HCT116 (cell line): Measurements from ENCODE around the gene FNDC3B. TPM values are rescaled to one million over a fixed set of nuclear protein-coding genes. Genes with fewer than 3 reads are reported as not detected.

Source experiments
- ATAC-seq: fragments of 200-7000 bp; cut with Tn5 transposase; 2 replicates; pipeline ENCODE4 v1.9.1; 2020; ENCODE audit warnings: mild to moderate bottlenecking, moderate library complexity
- BruUV-seq: library from RNA; stranded (reverse); fragments of 400-500 nt; replicated peaks from 2 replicates; lab custom pipeline; 2021; lab: Mats Ljungman, UMichigan
- CTCF ChIA-PET: fragments of 300-600 bp; sonication (Branson Sonifier 250); formaldehyde crosslinking; loops from one replicate; lab custom pipeline; 2021; ENCODE audit warnings: antibody characterized with exemption; lab: Charles Lee
- POLR2A ChIA-PET: fragments of 300-600, 350-600 bp; sonication (Branson Sonifier 250); formaldehyde crosslinking; loops from one replicate; lab custom pipeline; 2021; ENCODE audit warnings: antibody characterized with exemption; lab: Charles Lee
- RAD21 ChIA-PET, 2 experiments: fragments of 300-600 bp; sonication (Branson Sonifier 250); formaldehyde crosslinking; loops; one replicate each; lab custom pipeline; 2023; ENCODE audit warnings: low total read pairs in 2 of 2; ENCODE audit not compliant: uncharacterized antibody in 2 of 2, unreplicated experiment in 2 of 2, low non-redundant PET in 1 of 2; lab: Charles Lee
- DNase-seq: peaks from one replicate; pipeline ENCODE4 v3.0.0-alpha.2; 2010; ENCODE audit warnings: low read depth, low spot score
- H2AFZ ChIP-seq: fragments of 200-600 bp; shearing (Covaris generic), sonication (generic); 2 replicates; pipeline ENCODE4 v1.6.1; 2017; ENCODE audit warnings: low read depth, mixed run types, mixed read lengths, antibody characterized with exemption, low read length; ENCODE audit not compliant: poor library complexity, severe bottlenecking
- H3K27ac ChIP-seq: 2 replicates; pipeline ENCODE4 v1.5.1; 2012; ENCODE audit warnings: low read depth, low read length
- H3K27me3 ChIP-seq: fragments of 200-600 bp; sonication (generic); 2 replicates; pipeline ENCODE4 v1.6.1; 2016; ENCODE audit warnings: mixed run types, low read length, mixed read lengths; ENCODE audit not compliant: insufficient read depth
- H3K36me3 ChIP-seq, 2 experiments: fragments of 200-500 bp in 1 of 2; fragments of 200-600 bp in 1 of 2; sonication (Bioruptor generic) in 1 of 2; sonication (generic) in 1 of 2; 2 replicates each; pipeline versions ENCODE4 v1.5.1 to v1.6.1; 2014 to 2016; ENCODE audit warnings: low read length in 2 of 2, inconsistent platforms in 1 of 2, mixed read lengths in 1 of 2, mixed run types in 1 of 2; ENCODE audit not compliant: insufficient read depth in 2 of 2, control insufficient read depth in 1 of 2
- H3K4me1 ChIP-seq, 2 experiments: fragments of 200-600 bp in 1 of 2; sonication (generic) in 1 of 2; 2 replicates each; pipeline versions ENCODE4 v1.5.1 to v1.6.1; 2012 to 2017; ENCODE audit warnings: low read length in 2 of 2, inconsistent platforms in 1 of 2, mild to moderate bottlenecking in 1 of 2, mixed read lengths in 1 of 2, mixed run types in 1 of 2, moderate library complexity in 1 of 2; ENCODE audit not compliant: insufficient read depth in 2 of 2, control insufficient read depth in 1 of 2
- H3K4me2 ChIP-seq: fragments of 200-600 bp; sonication (generic); 2 replicates; pipeline ENCODE4 v1.6.1; 2017; ENCODE audit warnings: mixed run types, low read length, mixed read lengths
- H3K4me3 ChIP-seq, 2 experiments: fragments of 200-600 bp in 1 of 2; sonication (generic) in 1 of 2; replicated peaks in 1 of 2; 2 replicates each; pipeline ENCODE4 v1.5.1; 2011 to 2016; ENCODE audit warnings: low read length in 2 of 2, control low read depth in 1 of 2, low read depth in 1 of 2, mild to moderate bottlenecking in 1 of 2, mixed read lengths in 1 of 2, mixed run types in 1 of 2
- H3K79me2 ChIP-seq: fragments of 200-600 bp; sonication (generic); 2 replicates; pipeline ENCODE4 v1.6.1; 2017; ENCODE audit warnings: mild to moderate bottlenecking, mixed run types, low read length, moderate library complexity, mixed read lengths; ENCODE audit not compliant: insufficient read depth
- H3K9ac ChIP-seq: fragments of 200-600 bp; sonication (generic); 2 replicates; pipeline ENCODE4 v1.6.1; 2016; ENCODE audit warnings: low read length, mixed read lengths
- H3K9me2 ChIP-seq: fragments of 200-600 bp; sonication (generic), shearing (Covaris generic); 2 replicates; pipeline ENCODE4 v1.6.1; 2017; ENCODE audit warnings: mixed run types, mild to moderate bottlenecking, moderate library complexity; ENCODE audit not compliant: insufficient read depth
- H3K9me3 ChIP-seq, 2 experiments: fragments of 200-500 bp in 1 of 2; fragments of 200-600 bp in 1 of 2; sonication (Bioruptor generic) in 1 of 2; sonication (generic) in 1 of 2; 2 replicates each; pipeline ENCODE4 v1.6.1; 2014 to 2017; ENCODE audit warnings: low read length in 2 of 2, mixed read lengths in 2 of 2, inconsistent platforms in 1 of 2, low read depth in 1 of 2, mild to moderate bottlenecking in 1 of 2, mixed run types in 1 of 2, moderate library complexity in 1 of 2; ENCODE audit not compliant: control insufficient read depth in 1 of 2, insufficient read depth in 1 of 2
- H4K20me1 ChIP-seq: fragments of 200-600 bp; sonication (generic), shearing (Covaris generic); 2 replicates; pipeline ENCODE4 v1.6.1; 2017; ENCODE audit warnings: mixed run types, mild to moderate bottlenecking, moderate library complexity; ENCODE audit not compliant: insufficient read depth
- CBX3 ChIP-seq: IDR thresholded peaks from 2 replicates; pipeline ENCODE4 v1.6.1; 2012; ENCODE audit warnings: low read depth
- CEBPB ChIP-seq: IDR thresholded peaks from 2 replicates; pipeline ENCODE4 v1.6.1; 2012; ENCODE audit warnings: low read depth
- EGR1 ChIP-seq: IDR thresholded peaks from 2 replicates; pipeline ENCODE4 v1.6.1; 2012; ENCODE audit warnings: low read depth
- ELF1 ChIP-seq: IDR thresholded peaks from 2 replicates; pipeline ENCODE4 v1.6.1; 2012; ENCODE audit warnings: low read depth, borderline replicate concordance
- EZH2 ChIP-seq: fragments of 200-600 bp; sonication (generic); IDR thresholded peaks from 2 replicates; pipeline ENCODE4 v1.6.1; 2017; ENCODE audit warnings: antibody characterized with exemption, mixed run types
- EZH2phosphoT487 ChIP-seq: fragments of 200-600 bp; IDR thresholded peaks from 2 replicates; pipeline ENCODE4 v1.6.1; 2018; ENCODE audit warnings: antibody characterized with exemption, borderline replicate concordance
- FOSL1 ChIP-seq: IDR thresholded peaks from 2 replicates; pipeline ENCODE4 v1.6.1; 2012; ENCODE audit warnings: low read depth
- JUND ChIP-seq: IDR thresholded peaks from 2 replicates; pipeline ENCODE4 v1.6.1; 2012
- POLR2A ChIP-seq: IDR thresholded peaks from 2 replicates; pipeline ENCODE4 v1.7.0; 2011; ENCODE audit warnings: borderline replicate concordance; ENCODE audit not compliant: insufficient read depth, insufficient read length; ENCODE audit errors: extremely low read depth
- POLR2AphosphoS5 ChIP-seq: IDR thresholded peaks from 2 replicates; pipeline ENCODE4 v1.6.1; 2011; ENCODE audit warnings: mild to moderate bottlenecking, low read depth, low read length, moderate library complexity
- RAD21 ChIP-seq: IDR thresholded peaks from 2 replicates; pipeline ENCODE4 v1.6.1; 2012; ENCODE audit warnings: low read depth, mild to moderate bottlenecking
- SP1 ChIP-seq: IDR thresholded peaks from 2 replicates; pipeline ENCODE4 v1.6.1; 2012; ENCODE audit warnings: low read depth
- SRF ChIP-seq: IDR thresholded peaks from 2 replicates; pipeline ENCODE4 v1.6.1; 2012; ENCODE audit warnings: low read depth
- TCF7L2 ChIP-seq: IDR thresholded peaks from 2 replicates; pipeline ENCODE4 v1.7.0; 2011; ENCODE audit warnings: borderline replicate concordance, inconsistent platforms; ENCODE audit not compliant: insufficient read depth, insufficient read length; ENCODE audit errors: extremely low read depth
- YY1 ChIP-seq: IDR thresholded peaks from 2 replicates; pipeline ENCODE4 v1.6.1; 2011; ENCODE audit warnings: low read length, low read depth, moderate library complexity, mild to moderate bottlenecking; ENCODE audit not compliant: insufficient replicate concordance; ENCODE audit errors: extremely low read depth
- ZFX ChIP-seq: fragments of 450-650 bp; IDR thresholded peaks from 2 replicates; pipeline ENCODE4 v1.6.1; 2017
- ZNF274 ChIP-seq: fragments of 200-500 bp; sonication (Bioruptor generic); IDR thresholded peaks from 2 replicates; pipeline ENCODE4 v1.6.1; 2014; ENCODE audit warnings: mild to moderate bottlenecking, low read depth, low read length, inconsistent platforms
- intact Hi-C: fragments of 100-400 bp; cut with micrococcal nuclease; formaldehyde crosslinking; loops from 2 replicates; pipeline ENCODE4 v1.10.0; 2022
- total RNA-seq: library from RNA; stranded (reverse); gene quantifications from one replicate; pipeline ENCODE4 v1.2.1, GENCODE V29; 2021; ENCODE audit not compliant: unreplicated experiment
- TF ChIP-seq, protein P1 (sequence below): IDR thresholded peaks from 2 replicates; pipeline ENCODE4 v1.6.1; 2012
- TF ChIP-seq, protein P2 (sequence below): IDR thresholded peaks from 2 replicates; pipeline ENCODE4 v1.6.1; 2012
- TF ChIP-seq, protein P3 (sequence below): IDR thresholded peaks from 2 replicates; pipeline ENCODE4 v1.6.1; 2012; ENCODE audit warnings: low read depth

The FNDC3B gene
- total RNA-seq, 1 experiment from 2014 or later = 45.7 TPM

DNA sequence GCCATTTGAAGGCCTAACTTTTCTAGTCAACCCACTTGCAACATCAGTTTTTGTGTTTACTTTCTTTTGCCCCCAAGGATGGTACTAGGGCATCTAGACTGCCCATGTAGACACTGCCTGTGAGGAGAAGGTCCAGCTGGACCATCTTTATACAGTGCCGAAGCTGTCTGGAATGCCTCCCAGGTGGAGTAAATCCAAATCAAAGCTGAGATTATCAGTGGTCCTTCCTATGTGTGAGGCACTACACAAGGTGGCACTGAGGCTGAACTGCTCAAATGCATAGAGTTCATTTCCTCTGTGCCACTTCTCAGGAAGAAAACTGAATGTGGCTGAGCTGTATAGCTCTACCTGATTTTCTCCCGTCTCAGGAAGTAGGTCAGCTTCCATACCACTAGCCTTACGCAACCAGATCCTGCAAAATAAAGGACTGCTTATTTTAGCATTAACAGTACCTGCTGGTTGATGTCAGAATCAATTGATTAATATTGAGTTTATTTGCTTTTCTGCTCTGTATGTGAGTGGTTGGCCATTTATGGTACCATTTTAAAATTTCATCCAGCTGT, 302.8 kb downstream of the FNDC3B start:
- intact Hi-C loops = loop anchor here (5.0 to 10.0 kb wide), 2 partner anchors 695 to 1377 kb away; no protein-coding TSS in a partner anchor
- CTCF ChIA-PET = interaction anchor here (0.6 to 2.7 kb wide), 12 partner anchors 8 to 682 kb away, joined by 3 to 36 read pairs (median 5); no protein-coding TSS in a partner anchor
- no peak overlapping the region for H2AFZ ChIP-seq
- no peaks in the 10 kb centered on the region for H3K9me2 ChIP-seq
- BruUV-seq = no TSS peak
- no peaks in the 10 kb centered on the region for H3K27me3 ChIP-seq
- no peak overlapping the region for H3K4me3 ChIP-seq
- no peak overlapping the region for H3K9ac ChIP-seq
- TF ChIP-seq, protein P1, sequence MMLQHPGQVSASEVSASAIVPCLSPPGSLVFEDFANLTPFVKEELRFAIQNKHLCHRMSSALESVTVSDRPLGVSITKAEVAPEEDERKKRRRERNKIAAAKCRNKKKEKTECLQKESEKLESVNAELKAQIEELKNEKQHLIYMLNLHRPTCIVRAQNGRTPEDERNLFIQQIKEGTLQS = no peak
- TF ChIP-seq TCF7L2 (no peak), FOSL1 (no peak), CEBPB (no peak), ELF1 (no peak), YY1 (no peak), EZH2phosphoT487 (no peak), SRF (no peak), RAD21 (no peak), SP1 (no peak), EGR1 (no peak), ZNF274 (no peak), POLR2A (no peak), JUND (no peak), POLR2AphosphoS5 (no peak), EZH2 (no peak), CBX3 (no peak), ZFX (no peak)
- TF ChIP-seq, protein P2, sequence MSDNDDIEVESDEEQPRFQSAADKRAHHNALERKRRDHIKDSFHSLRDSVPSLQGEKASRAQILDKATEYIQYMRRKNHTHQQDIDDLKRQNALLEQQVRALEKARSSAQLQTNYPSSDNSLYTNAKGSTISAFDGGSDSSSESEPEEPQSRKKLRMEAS = no peak
- TF ChIP-seq, protein P3, sequence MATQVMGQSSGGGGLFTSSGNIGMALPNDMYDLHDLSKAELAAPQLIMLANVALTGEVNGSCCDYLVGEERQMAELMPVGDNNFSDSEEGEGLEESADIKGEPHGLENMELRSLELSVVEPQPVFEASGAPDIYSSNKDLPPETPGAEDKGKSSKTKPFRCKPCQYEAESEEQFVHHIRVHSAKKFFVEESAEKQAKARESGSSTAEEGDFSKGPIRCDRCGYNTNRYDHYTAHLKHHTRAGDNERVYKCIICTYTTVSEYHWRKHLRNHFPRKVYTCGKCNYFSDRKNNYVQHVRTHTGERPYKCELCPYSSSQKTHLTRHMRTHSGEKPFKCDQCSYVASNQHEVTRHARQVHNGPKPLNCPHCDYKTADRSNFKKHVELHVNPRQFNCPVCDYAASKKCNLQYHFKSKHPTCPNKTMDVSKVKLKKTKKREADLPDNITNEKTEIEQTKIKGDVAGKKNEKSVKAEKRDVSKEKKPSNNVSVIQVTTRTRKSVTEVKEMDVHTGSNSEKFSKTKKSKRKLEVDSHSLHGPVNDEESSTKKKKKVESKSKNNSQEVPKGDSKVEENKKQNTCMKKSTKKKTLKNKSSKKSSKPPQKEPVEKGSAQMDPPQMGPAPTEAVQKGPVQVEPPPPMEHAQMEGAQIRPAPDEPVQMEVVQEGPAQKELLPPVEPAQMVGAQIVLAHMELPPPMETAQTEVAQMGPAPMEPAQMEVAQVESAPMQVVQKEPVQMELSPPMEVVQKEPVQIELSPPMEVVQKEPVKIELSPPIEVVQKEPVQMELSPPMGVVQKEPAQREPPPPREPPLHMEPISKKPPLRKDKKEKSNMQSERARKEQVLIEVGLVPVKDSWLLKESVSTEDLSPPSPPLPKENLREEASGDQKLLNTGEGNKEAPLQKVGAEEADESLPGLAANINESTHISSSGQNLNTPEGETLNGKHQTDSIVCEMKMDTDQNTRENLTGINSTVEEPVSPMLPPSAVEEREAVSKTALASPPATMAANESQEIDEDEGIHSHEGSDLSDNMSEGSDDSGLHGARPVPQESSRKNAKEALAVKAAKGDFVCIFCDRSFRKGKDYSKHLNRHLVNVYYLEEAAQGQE = no peak
- no peak for DNase-seq
- POLR2A ChIA-PET = no interaction called here
- RAD21 ChIA-PET = interaction anchor here in 1 of 2 experiments (0.6 kb wide), 1 partner anchor 282 kb away, joined by 3 read pairs; no protein-coding TSS in a partner anchor
- no peak for ATAC-seq
- no peak overlapping the region for H3K4me2 ChIP-seq
- no peak overlapping the region for H3K27ac ChIP-seq
- peaks cover 5 to 16% of the 10 kb centered on the region in 2 experiments; a peak in 2 of 4 replicates for H3K36me3 ChIP-seq
- H3K79me2 ChIP-seq = no peaks in the 10 kb centered on the region
- H3K4me1 ChIP-seq = peaks cover 2 to 3% of the 10 kb centered on the region in 2 experiments; a peak in 3 of 4 replicates
- H3K9me3 ChIP-seq = no peaks in the 10 kb centered on the region
- H4K20me1 ChIP-seq = no peaks in the 10 kb centered on the region
